HG03135 (cell line): ENCODE results near the gene OR10P1.
"Not testable (repeated sequence)": the region's sequence is repeated elsewhere in the genome, so short reads cannot be mapped to it uniquely, and the experiment has no call there.

Source experiments
- ATAC-seq: cut with Tn5 transposase; IDR thresholded peaks from one replicate; pipeline ENCODE4 v1.9.1; 2021; ENCODE audit warnings: mild to moderate bottlenecking, moderate library complexity; ENCODE audit not compliant: unreplicated experiment

The OR10P1 gene

GRCh38 chr12:55650620-55651298 is 14.1 kb downstream of the OR10P1 start:
- ATAC-seq: not testable (repeated sequence)

- ATAC-seq: no peak
Measured at GRCh38 chr12:55651299-55651683, 14.6 kb downstream of the OR10P1 start.

- no peak for ATAC-seq
Measured at GRCh38 chr12:55652352-55652751, 15.7 kb downstream of the OR10P1 start.

DNA sequence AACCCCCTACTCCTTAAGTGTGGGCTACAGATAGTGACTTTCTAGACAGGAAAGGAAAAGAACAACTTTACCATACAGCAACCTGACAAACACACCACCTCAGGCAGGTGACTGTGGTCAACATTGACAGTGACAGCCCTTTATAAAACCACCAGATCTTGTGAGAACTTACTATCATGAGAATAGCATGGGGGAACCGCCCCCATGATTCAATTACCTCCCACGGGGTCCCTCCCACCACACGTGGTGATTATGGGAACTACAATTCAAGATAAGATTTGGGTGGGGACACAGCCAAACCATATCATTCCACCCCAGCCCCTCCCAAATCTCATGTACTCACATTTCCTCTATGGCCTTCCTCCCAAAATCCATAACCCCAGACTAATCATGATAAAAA is 16.3 kb downstream of the OR10P1 start:
- no peak for ATAC-seq

DNA sequence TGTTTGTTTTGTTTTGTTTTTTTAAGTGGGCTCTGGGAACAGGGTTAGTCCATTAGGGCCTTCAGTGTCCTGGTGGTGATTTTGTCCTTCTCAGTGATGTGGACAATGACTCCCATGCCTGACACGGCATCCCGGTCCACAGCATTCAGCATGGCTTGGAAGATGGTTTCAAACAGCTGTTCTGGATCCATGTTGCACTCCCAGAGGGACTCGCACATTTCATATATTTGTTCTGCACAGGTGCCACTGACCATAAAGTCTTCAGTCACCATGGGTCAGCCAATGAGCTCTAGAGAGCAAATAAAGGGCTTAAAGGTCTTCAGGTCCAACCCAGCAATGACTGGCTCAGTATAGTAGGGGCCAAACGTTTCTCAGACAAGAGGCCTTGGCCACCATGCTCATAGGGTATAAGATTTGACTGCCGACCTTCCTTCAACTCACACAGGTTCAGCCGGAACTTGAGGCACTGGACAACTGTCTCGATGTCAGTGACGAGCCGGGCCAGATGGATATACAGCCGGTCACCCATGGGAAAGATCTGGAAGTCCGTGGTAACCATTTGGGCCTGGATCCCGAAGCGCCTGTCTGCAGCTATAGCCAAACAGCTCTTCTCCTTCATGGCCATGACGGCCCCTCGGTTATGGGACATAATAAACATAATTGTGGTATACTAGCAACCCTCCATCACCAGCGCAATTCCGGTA is 18.0 kb downstream of the OR10P1 start:
- ATAC-seq: no peak

GRCh38 chr12:55657212-55657611 is 20.5 kb downstream of the OR10P1 start:
- no peak for ATAC-seq

- no peak for ATAC-seq
Measured at GRCh38 chr12:55658212-55658611, 21.5 kb downstream of the OR10P1 start.

DNA sequence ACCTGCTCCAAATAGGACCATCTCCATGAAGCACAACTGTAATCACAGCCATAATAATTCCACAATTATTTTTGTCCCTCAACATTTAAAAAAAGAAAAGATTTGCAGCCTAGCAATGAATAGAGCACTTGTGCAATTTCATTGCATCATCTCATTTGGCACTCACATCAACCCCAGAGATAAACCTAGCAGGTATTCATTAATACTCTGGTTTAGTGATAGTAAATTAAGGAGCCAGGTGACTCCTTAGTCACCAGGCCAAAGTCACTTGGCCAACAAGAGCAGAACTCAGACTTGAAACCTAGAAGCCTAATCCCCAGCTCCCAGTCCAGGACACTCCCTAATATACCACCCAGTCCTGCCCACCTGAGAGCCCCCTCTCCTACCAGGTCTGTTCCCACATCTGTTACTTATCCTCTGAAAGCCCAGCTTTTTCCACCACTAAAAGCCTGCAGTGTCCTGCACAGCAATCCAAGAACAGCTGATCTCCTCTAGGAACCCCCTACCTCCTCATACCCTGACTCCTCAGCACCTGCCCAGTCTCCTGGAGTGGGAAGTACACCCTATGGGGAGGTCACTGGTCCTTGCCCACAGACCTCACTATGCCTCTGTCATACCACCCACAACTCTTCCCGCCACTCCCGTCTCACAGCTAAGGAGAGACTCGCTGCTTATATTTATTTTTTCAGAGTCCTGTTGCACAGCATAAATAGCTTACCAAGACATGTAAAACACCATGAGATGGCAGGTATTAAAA is 22.1 kb downstream of the OR10P1 start:
- no peak for ATAC-seq

DNA sequence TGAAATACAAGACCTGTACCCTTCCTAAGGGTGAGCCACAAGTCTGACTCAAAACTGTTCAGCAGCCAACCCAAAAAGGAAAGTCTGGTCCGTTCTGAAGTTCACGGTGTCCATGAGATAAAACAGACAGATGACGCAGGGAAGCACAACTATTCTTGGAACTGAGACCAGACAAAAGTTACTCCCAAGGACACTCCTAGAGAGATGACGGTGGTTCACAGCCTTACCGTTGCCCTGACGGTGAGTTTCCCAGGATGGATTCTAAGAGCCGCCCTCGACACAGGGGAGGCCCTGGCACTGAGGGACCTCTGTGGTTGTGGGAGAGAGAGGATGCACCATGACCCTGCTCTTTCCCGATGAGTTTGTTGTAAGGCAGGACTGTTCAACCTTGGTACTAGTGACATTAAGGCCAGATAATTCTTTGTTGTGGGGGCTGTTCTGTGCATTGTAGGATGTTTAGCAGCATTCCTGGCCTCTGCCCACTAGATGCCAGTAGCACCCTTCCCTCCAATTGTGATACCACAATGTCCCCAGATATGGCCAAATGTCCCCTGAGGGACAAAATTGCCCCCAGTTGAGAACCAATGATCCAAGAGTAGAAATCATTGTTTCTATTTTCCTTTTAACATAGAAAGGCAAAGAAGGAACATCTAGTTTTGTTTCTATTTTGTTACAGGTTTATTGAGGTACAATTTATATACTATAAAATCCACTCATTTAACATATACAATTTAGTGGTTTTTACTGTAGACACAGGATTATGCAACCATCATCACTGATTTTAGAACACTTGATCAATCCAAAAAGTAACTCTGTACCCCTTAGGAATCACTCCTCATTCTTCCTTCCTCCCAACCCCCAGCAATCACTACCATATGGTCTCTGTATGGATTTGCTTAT is 23.0 kb downstream of the OR10P1 start:
- ATAC-seq: no peak

- no peak for ATAC-seq
Measured at GRCh38 chr12:55663391-55663790, 26.7 kb downstream of the OR10P1 start.

- ATAC-seq: no peak
Measured at GRCh38 chr12:55664826-55665225, 28.1 kb downstream of the OR10P1 start.

- no peak for ATAC-seq
Measured at GRCh38 chr12:55666508-55666907, 29.8 kb downstream of the OR10P1 start.

GRCh38 chr12:55670276-55670675 is 33.6 kb downstream of the OR10P1 start:
- ATAC-seq: no peak

- no peak for ATAC-seq
Measured at GRCh38 chr12:55671746-55672145, 35.1 kb downstream of the OR10P1 start.

GRCh38 chr12:55673638-55674037 is 36.9 kb downstream of the OR10P1 start:
- peak; percentile 99 for ATAC-seq

GRCh38 chr12:55675666-55676065 is 39.0 kb downstream of the OR10P1 start:
- no peak for ATAC-seq

DNA sequence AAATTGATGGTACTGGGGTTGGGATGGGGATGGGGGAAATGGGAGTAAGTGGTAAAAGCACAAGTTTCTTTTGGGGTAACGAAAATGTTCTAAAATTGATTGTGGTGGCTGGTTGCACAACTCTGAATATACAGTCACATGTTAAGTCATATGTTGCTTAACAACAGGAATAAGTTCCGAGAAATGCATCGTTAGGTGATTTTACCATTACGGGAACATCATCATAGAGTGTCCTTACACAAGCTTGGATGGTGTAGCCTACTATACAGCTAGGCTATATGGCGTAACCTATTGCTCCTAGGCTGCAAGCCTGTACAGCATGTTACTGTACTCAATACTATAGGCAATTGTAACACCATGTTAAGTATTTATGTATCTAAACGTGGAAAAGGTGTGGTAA is 40.0 kb downstream of the OR10P1 start:
- no peak for ATAC-seq

DNA sequence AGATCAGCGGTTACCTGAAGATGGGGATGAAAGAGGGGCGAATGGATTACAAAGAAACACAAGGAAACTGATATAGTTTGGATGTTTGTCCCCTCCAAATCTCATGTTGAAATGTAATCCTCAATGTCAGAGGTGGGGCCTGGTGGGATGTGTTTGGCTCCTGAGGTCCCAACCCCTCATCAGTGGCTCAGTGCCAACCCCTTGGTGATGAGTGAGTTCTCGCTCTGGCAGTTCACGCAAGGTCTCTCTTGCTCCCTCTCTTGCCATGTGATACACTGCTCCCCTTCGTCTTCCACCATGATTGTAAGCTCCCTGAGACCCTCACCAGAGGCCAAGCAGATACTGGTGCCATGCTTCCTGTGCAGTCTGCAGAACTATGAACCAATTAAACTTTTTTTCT is 43.0 kb downstream of the OR10P1 start:
- ATAC-seq: no peak

GRCh38 chr12:55681142-55682077 is 44.7 kb downstream of the OR10P1 start:
- ATAC-seq: no peak
